DMS53 (cell line): ENCODE data around the gene LCE1A.
A peak's percentile ranks its signal among the peaks of the same experiment; 100 is the strongest.

Experiments
- DNase-seq: peaks from one replicate; lab custom pipeline; 2025; lab: John Stamatoyannopoulos, UW

LCE1A gene

GRCh38 chr1:152870831-152871730 is 43.8 kb downstream of the LCE1A start:
- DNase-seq = peak; percentile 38

- no peak for DNase-seq
These were observed 44.5 kb downstream of the LCE1A start for GRCh38 chr1:152871731-152872126.

GRCh38 chr1:152873495-152873894 is 46.2 kb downstream of the LCE1A start:
- no peak for DNase-seq

GRCh38 chr1:152876827-152877226 is 49.6 kb downstream of the LCE1A start:
- DNase-seq = no peak
